ENCODE data around the gene KIAA1549.

KIAA1549 gene

GRCh38 chr7:138887085-138887710 lies 94.0 kb downstream of the KIAA1549 start:
- Histone ChIP-seq H3K27me3 (ENCODE audit: insufficient read depth, low read depth) (no peaks in the 10 kb centered on the region), H4K20me1 (ENCODE audit: insufficient read depth) (no peaks in the 10 kb centered on the region), H3K27ac (no peak overlapping the region), H3K36me3 (ENCODE audit: insufficient read depth) (no peaks in the 10 kb centered on the region), H3K4me1 (ENCODE audit: low read depth, poor library complexity, severe bottlenecking) (peaks cover 11% of the 10 kb centered on the region), H3K9ac (no peak overlapping the region), H2AFZ (ENCODE audit: low read depth) (peak overlapping the region; percentile 11; the same call in 1 of the 2 replicates), H3K4me2 (no peak overlapping the region), H3K79me2 (ENCODE audit: insufficient read depth, low read depth) (no peaks in the 10 kb centered on the region), H3K4me3 (IDR thresholded peaks at IDR 0.05; ENCODE audit: insufficient read depth, low read depth, low read length) (no peak overlapping the region)
- TF ChIP-seq CTCF (conservative IDR thresholded peaks at IDR 0.05; ENCODE audit: low read depth, low read length): no peak

GRCh38 chr7:138886501-138886917 lies 94.7 kb downstream of the KIAA1549 start:
- TF ChIP-seq CTCF (conservative IDR thresholded peaks at IDR 0.05; ENCODE audit: low read depth, low read length): peak; percentile 86
- no peaks in the 10 kb centered on the region for H3K36me3 ChIP-seq (ENCODE audit: insufficient read depth)
- no peak overlapping the region for H3K27ac ChIP-seq
- H3K4me1 ChIP-seq (ENCODE audit: low read depth, poor library complexity, severe bottlenecking): peaks cover 11% of the 10 kb centered on the region
- no peaks in the 10 kb centered on the region for H3K79me2 ChIP-seq (ENCODE audit: insufficient read depth, low read depth)
- peak overlapping the region; percentile 11; the same call in 1 of the 2 replicates for H2AFZ ChIP-seq (ENCODE audit: low read depth)
- H3K4me3 ChIP-seq (IDR thresholded peaks at IDR 0.05; ENCODE audit: insufficient read depth, low read depth, low read length): no peak overlapping the region
- H3K4me2 ChIP-seq: 0 out of 2 replicates have a peak overlapping the region, but pooled peaks have one; percentile 1
- H4K20me1 ChIP-seq (ENCODE audit: insufficient read depth): no peaks in the 10 kb centered on the region
- H3K9ac ChIP-seq: no peak overlapping the region
- no peaks in the 10 kb centered on the region for H3K27me3 ChIP-seq (ENCODE audit: insufficient read depth, low read depth)

- H2AFZ ChIP-seq (ENCODE audit: low read depth): no peak overlapping the region
- H3K27ac ChIP-seq: no peak overlapping the region
- no peak overlapping the region for H3K4me2 ChIP-seq
- H3K9ac ChIP-seq: no peak overlapping the region
- peaks cover 11% of the 10 kb centered on the region for H3K4me1 ChIP-seq (ENCODE audit: low read depth, poor library complexity, severe bottlenecking)
- H3K27me3 ChIP-seq (ENCODE audit: insufficient read depth, low read depth): no peaks in the 10 kb centered on the region
- H3K36me3 ChIP-seq (ENCODE audit: insufficient read depth): no peaks in the 10 kb centered on the region
- no peaks in the 10 kb centered on the region for H3K79me2 ChIP-seq (ENCODE audit: insufficient read depth, low read depth)
- no peak for TF ChIP-seq CTCF (conservative IDR thresholded peaks at IDR 0.05; ENCODE audit: low read depth, low read length)
- no peaks in the 10 kb centered on the region for H4K20me1 ChIP-seq (ENCODE audit: insufficient read depth)
- no peak overlapping the region for H3K4me3 ChIP-seq (IDR thresholded peaks at IDR 0.05; ENCODE audit: insufficient read depth, low read depth, low read length)
Observed at GRCh38 chr7:138885383-138886147, 95.6 kb downstream of the KIAA1549 start.

- H3K79me2 ChIP-seq (ENCODE audit: insufficient read depth, low read depth): no peaks in the 10 kb centered on the region
- no peak overlapping the region for H2AFZ ChIP-seq (ENCODE audit: low read depth)
- H3K4me3 ChIP-seq (IDR thresholded peaks at IDR 0.05; ENCODE audit: insufficient read depth, low read depth, low read length): no peak overlapping the region
- H3K36me3 ChIP-seq (ENCODE audit: insufficient read depth): no peaks in the 10 kb centered on the region
- no peaks in the 10 kb centered on the region for H3K27me3 ChIP-seq (ENCODE audit: insufficient read depth, low read depth)
- no peak overlapping the region for H3K27ac ChIP-seq
- TF ChIP-seq CTCF (conservative IDR thresholded peaks at IDR 0.05; ENCODE audit: low read depth, low read length): no peak
- peaks cover 11% of the 10 kb centered on the region for H3K4me1 ChIP-seq (ENCODE audit: low read depth, poor library complexity, severe bottlenecking)
- no peak overlapping the region for H3K4me2 ChIP-seq
- H4K20me1 ChIP-seq (ENCODE audit: insufficient read depth): no peaks in the 10 kb centered on the region
- no peak overlapping the region for H3K9ac ChIP-seq
Observed at GRCh38 chr7:138882249-138882648, 98.9 kb downstream of the KIAA1549 start.

All from KMS-11 (cell line).